Peyer's patch (tissue), 4 donors: ENCODE measurements around the gene MT1F. TPM values are rescaled to one million over a fixed set of nuclear protein-coding genes. Genes with fewer than 3 reads are reported as not detected.
"Not testable (repeated sequence)": the region's sequence is repeated elsewhere in the genome, so short reads cannot be mapped to it uniquely, and the experiment has no call there.

Experiments
- DNase-seq, 3 donors: peaks; one replicate each; pipeline ENCODE4 v3.0.0-alpha.2; 2017 to 2019
- H3K27ac ChIP-seq, 4 donors: fragments of 200-600 bp; sonication (generic); one replicate each; pipeline ENCODE4 v1.5.1; 2016 to 2019
- H3K27me3 ChIP-seq, 2 donors: fragments of 200-600 bp; sonication (generic); one replicate each; pipeline ENCODE4 v1.5.1; 2019
- H3K36me3 ChIP-seq, 3 donors: fragments of 200-600 bp; sonication (generic); one replicate each; pipeline ENCODE4 v1.5.1; 2016 to 2019
- H3K4me1 ChIP-seq, 4 donors: fragments of 200-600 bp; sonication (generic); one replicate each; pipeline ENCODE4 v1.5.1; 2016 to 2019
- H3K4me3 ChIP-seq, 4 donors: fragments of 200-600 bp; sonication (generic); 1 replicate in 3 of 4; 2 replicates in 1 of 4; pipeline ENCODE4 v1.5.1; 2016 to 2019; ENCODE audit warnings: mild to moderate bottlenecking in 1 of 4
- H3K9me3 ChIP-seq, 4 donors: fragments of 200-600 bp; sonication (generic); one replicate each; pipeline ENCODE4 v1.5.1; 2016 to 2019; ENCODE audit warnings: mild to moderate bottlenecking in 1 of 4
- POLR2A ChIP-seq, 2 donors: fragments of 450-650 bp; IDR thresholded peaks; one replicate each; pipeline ENCODE4 v1.5.1; 2017; ENCODE audit warnings: antibody characterized with exemption in 2 of 2, mild to moderate bottlenecking in 2 of 2, moderate library complexity in 2 of 2
- total RNA-seq, 4 donors: library from RNA; depleted of rRNA; stranded (reverse); fragments of >200 nt; gene quantifications; one replicate each; pipeline ENCODE4 v1.1.0, GENCODE V29; 2016
- TF ChIP-seq, protein P1 (sequence below), 6 experiments: fragments of 450-650 bp in 4 of 6; fragments of 200-600 bp in 2 of 6; sonication (generic) in 1 of 6; IDR thresholded peaks; one replicate each; pipeline ENCODE4 v1.5.1; 2017 to 2019; ENCODE audit warnings: antibody characterized with exemption in 6 of 6, mild to moderate bottlenecking in 3 of 6, moderate library complexity in 1 of 6

MT1F gene
- total RNA-seq, 4 donors from 2014 or later = 8.0 to 310 (median 44.1) TPM

GRCh38 chr16:56673921-56674320, 16.2 kb downstream of the MT1F start:
- DNase-seq = peak in 1 of 3 donors; percentile 71
- TF ChIP-seq, protein P1, sequence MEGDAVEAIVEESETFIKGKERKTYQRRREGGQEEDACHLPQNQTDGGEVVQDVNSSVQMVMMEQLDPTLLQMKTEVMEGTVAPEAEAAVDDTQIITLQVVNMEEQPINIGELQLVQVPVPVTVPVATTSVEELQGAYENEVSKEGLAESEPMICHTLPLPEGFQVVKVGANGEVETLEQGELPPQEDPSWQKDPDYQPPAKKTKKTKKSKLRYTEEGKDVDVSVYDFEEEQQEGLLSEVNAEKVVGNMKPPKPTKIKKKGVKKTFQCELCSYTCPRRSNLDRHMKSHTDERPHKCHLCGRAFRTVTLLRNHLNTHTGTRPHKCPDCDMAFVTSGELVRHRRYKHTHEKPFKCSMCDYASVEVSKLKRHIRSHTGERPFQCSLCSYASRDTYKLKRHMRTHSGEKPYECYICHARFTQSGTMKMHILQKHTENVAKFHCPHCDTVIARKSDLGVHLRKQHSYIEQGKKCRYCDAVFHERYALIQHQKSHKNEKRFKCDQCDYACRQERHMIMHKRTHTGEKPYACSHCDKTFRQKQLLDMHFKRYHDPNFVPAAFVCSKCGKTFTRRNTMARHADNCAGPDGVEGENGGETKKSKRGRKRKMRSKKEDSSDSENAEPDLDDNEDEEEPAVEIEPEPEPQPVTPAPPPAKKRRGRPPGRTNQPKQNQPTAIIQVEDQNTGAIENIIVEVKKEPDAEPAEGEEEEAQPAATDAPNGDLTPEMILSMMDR (IDR thresholded peaks at IDR 0.05) = peak in 5 of 6 experiments; percentile 29 to 71 (median 53)
- TF ChIP-seq POLR2A (IDR thresholded peaks at IDR 0.05) = no peak
- Histone ChIP-seq H3K4me3 (no peak overlapping the region), H3K4me1 (peaks cover 0 to 20% (median 2%) of the 10 kb centered on the region in 4 donors), H3K27ac (no peak overlapping the region), H3K36me3 (no peaks in the 10 kb centered on the region), H3K27me3 (peaks cover 0 to 6% of the 10 kb centered on the region in 2 donors), H3K9me3 (no peaks in the 10 kb centered on the region)

- H3K27ac ChIP-seq, H3K27me3 ChIP-seq, H3K4me3 ChIP-seq, DNase-seq, H3K36me3 ChIP-seq, H3K9me3 ChIP-seq: not testable (repeated sequence)
- H3K4me1 ChIP-seq = peaks cover 0 to 14% (median 2%) of the 10 kb centered on the region in 4 donors
Measured at GRCh38 chr16:56674570-56674969, 16.8 kb downstream of the MT1F start.

DNA sequence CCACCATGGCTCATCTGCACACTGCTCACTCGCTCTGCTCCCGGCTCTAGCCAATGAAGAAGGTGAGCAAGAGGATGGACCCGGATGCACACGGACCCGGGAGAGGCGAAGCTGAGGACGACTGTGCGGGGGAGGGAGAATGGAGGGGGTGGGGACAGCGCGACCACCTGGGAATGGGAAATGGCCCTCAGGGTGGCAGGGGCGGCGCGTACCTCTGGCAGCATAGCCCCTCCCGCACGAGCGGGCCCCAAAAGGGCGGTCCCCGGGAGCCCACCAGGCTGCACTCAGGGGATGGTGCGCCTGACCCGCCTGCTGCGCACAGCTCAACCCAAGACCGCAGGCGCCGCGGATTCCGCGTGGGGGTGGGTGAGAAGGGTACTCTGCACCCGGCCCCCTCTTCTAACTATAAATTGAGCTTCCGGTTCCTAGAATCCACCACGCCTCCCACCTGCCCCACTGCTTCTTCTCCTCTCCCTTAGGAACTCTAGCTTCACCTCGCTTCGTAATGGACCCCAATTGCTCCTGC, 18.0 kb downstream of the MT1F start:
- peak in 1 of 3 donors; percentile 70 for DNase-seq
- no peaks in the 10 kb centered on the region for H3K36me3 ChIP-seq
- peaks cover 0 to 6% of the 10 kb centered on the region in 2 donors for H3K27me3 ChIP-seq
- H3K9me3 ChIP-seq = no peaks in the 10 kb centered on the region
- TF ChIP-seq, protein P1 (IDR thresholded peaks at IDR 0.05) = no peak
- TF ChIP-seq POLR2A (IDR thresholded peaks at IDR 0.05) = no peak
- no peak overlapping the region for H3K27ac ChIP-seq
- H3K4me1 ChIP-seq = peaks cover 0 to 9% (median 2%) of the 10 kb centered on the region in 4 donors
- H3K4me3 ChIP-seq = peak overlapping the region; percentile 6 to 37 (median 22)

GRCh38 chr16:56677474-56677873, 19.7 kb downstream of the MT1F start:
- Histone ChIP-seq H3K4me3 (no peak overlapping the region), H3K9me3 (no peaks in the 10 kb centered on the region), H3K27me3 (peaks cover 0 to 6% of the 10 kb centered on the region in 2 donors), H3K4me1 (peaks cover 0 to 13% (median 4%) of the 10 kb centered on the region in 4 donors), H3K36me3 (no peaks in the 10 kb centered on the region), H3K27ac (no peak overlapping the region)
- TF ChIP-seq, protein P1 (IDR thresholded peaks at IDR 0.05) = no peak
- no peak for TF ChIP-seq POLR2A (IDR thresholded peaks at IDR 0.05)
- DNase-seq = no peak

GRCh38 chr16:56679078-56679730, 21.4 kb downstream of the MT1F start:
- Histone ChIP-seq H3K36me3 (no peaks in the 10 kb centered on the region), H3K4me1 (peaks cover 0 to 26% (median 11%) of the 10 kb centered on the region in 4 donors), H3K27me3 (peaks cover 0 to 6% of the 10 kb centered on the region in 2 donors), H3K27ac (no peak overlapping the region), H3K4me3 (no peak overlapping the region), H3K9me3 (no peaks in the 10 kb centered on the region)
- no peak for TF ChIP-seq POLR2A (IDR thresholded peaks at IDR 0.05)
- TF ChIP-seq, protein P1 (IDR thresholded peaks at IDR 0.05) = no peak
- DNase-seq = no peak

- DNase-seq = no peak
- H3K36me3 ChIP-seq = no peaks in the 10 kb centered on the region
- H3K4me1 ChIP-seq = peaks cover 0 to 26% (median 11%) of the 10 kb centered on the region in 4 donors
- H3K9me3 ChIP-seq = no peaks in the 10 kb centered on the region
- no peak overlapping the region for H3K27ac ChIP-seq
- TF ChIP-seq POLR2A (IDR thresholded peaks at IDR 0.05) = no peak
- TF ChIP-seq, protein P1 (IDR thresholded peaks at IDR 0.05) = no peak
- no peak overlapping the region for H3K4me3 ChIP-seq
- H3K27me3 ChIP-seq = peaks cover 0 to 6% of the 10 kb centered on the region in 2 donors
Measured at GRCh38 chr16:56679818-56680217, 22.1 kb downstream of the MT1F start.
